ENCODE measurements around the gene STARD5.

Gene STARD5

DNA sequence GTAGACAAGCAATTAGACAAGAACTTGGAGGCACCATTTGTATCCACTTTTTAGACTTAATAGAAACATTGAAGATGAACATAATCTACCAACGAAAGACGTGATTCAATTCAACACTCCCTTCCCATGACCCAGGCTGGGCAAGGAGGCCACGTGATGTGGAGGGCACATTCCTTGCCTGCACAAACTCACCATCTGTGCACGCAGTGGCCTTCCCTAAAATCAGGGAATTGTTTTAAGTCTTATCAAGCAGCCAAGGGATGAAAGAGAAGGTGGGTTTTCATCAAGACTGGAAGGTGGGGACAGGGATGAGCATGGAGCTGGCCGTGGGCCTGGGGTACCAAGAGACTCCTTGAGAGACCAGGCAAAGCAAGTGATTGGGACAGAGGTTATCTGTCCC lies 13.5 kb downstream of the STARD5 start:
- no peak for DNase-seq

DNA sequence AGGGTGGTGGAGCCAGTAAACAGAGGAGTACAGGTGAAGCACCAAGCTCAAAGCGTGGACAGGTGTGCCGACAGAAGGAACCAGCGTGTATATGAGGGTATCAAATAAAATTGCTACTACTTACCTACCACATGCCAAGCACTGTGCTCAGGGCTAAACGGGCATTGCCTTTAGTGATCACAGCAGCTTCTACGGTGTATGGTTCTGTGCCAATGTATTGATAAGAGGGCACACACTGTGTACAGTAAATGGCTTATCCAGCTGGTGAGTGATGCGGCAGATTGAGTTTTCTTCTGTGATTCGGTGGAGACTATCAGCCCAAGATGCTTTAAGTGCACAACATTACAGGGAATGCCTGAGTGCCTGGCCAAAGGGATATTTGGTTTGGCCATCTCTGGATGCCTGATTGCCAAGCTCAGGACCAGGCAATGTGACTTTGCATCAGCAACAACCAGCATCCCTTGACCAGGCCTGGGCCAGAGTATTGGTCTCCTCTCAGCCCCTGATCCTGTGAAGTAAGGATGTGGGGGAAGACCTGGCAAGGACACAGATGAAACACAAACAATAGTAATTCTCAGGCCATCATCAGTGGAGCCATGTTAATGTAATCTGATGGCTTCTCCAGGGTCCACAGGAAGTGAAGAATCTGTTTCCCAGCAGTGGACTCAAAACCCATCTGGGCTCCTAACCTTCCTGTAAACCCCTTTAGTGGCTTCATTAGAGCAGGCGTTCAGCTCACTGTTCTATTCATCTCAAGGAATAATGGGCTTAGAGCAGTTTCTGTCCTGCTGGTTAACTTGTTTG lies 14.1 kb downstream of the STARD5 start:
- DNase-seq: no peak

DNA sequence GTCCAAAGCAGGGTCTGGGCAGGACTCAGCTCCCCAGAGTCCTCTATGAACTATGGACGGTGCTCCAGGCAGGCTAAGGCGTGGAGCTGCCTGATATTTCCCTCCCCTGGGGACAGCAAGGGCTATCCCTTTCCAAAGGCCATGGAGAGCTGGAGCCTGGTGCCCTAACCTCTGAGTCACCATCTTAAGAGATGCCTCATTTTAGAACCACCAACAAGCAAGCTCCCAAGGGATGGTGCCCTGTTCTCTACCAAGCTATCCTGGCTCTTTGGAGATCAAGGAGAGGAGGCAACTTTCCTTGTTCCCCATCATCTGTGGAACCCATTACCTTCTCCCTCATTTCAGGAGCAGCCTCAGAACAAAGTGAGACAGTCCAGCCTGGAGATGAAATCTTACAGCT lies 15.7 kb downstream of the STARD5 start:
- no peak for DNase-seq

DNA sequence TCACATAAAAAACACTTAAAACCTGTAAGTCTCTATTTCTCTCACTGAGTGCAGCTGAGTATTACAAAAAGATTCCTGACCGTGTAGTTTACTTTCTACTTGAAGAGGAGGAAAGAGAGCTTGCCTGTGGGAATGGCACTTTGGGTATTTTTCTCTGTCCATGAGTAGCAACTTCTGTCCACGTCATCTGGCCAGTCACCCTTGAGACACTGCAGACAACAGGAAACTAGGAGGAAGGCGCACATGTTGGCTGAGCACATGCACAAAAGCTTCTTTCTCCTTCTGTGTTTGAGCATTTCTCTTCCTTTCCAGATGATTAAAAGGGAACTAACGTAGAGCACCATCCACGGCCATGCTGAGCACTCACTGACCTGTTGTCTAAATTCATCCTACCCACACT lies 19.7 kb downstream of the STARD5 start:
- DNase-seq: no peak

DNA sequence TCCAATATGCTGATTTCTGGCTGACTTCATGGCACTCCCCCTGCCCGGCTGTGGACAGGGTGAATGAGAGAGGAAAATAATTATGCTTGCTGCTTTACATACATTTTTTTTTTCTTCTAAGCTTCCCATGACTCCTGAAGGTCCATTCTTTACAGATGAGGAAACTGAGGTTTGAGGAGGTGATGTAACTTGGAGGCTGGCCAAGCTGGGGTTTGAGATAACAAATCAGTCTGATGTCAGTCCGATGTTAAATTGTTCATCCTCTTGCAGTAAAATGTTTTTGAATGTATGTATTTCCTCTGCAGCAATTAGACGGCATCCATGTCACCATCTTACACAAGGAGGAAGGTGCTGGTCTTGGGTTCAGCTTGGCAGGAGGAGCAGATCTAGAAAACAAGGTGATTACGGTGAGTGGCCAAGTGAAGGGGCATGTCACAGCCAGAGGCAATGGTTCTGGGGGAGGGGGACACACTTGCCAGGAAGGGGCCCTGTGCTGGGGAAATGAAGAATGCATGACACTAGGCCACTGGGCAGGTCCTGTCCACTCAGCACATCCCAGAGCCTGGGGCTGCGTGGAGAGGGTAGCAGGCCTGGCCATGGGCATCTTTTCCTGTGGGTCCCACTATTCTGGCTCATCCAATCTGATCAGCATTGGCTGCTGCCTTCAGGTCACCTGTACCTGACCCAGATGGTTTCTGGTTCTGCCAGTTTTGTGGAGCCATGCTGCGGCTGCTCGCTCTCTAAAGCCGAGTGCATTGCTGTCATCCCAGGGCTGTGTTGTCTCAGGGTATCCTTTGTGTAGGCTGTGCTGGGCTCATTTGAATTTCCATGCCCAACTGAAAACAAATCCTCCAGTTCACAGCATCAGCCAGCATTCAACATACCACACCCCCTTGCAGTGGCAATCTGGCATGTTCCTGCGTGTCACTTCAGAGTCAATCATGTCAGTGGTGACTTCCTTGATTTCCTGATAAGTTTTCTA lies 20.4 kb downstream of the STARD5 start:
- DNase-seq: no peak

DNA sequence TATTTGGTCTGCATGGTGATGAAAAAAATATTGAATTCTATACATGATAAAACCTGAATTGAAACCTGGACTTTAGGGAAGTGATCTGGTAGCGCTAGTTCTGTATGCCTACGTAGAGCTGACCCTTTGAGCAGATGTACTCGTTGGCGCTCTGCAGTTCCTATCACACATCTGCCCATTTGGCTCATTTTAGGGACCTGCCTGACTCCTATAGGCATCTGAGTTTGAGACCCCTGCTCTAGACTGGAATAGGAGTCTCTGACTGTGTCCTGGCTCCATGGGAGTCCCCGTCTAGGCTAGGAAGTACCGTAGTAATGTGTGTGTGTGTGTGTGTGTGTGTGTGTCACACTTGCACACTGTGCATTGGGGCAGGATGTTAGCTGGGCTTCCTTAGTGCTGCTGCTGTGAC lies 21.2 kb downstream of the STARD5 start:
- DNase-seq: no peak

DNA sequence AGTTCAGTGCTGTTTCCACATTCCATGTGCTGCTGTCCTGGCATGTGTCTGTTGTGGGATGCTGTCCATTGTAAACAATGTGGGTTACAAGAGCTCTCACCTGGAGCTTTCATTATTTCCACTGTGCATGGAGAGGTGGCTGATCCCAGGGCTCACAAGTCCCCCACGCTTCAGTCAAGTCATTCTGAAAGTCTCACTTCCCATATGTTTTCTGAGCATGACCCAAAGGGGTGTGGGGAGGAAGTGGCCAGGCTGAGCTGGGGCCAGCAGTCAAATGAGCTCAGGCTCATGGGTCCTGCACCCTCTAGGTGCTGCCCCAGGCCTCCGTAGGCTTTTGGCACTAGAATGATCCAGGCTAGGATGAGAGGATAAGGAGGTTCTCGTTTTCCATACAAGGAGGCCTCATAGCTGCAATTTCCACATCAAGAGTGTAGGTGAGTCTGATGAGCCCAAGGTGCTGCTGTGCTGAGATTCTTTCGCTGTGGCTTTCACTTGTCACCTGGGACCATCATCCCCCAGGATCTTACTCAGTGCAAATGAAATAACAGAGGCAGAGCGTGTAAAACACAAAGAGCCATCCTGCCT lies 22.0 kb downstream of the STARD5 start:
- no peak for DNase-seq

DNA sequence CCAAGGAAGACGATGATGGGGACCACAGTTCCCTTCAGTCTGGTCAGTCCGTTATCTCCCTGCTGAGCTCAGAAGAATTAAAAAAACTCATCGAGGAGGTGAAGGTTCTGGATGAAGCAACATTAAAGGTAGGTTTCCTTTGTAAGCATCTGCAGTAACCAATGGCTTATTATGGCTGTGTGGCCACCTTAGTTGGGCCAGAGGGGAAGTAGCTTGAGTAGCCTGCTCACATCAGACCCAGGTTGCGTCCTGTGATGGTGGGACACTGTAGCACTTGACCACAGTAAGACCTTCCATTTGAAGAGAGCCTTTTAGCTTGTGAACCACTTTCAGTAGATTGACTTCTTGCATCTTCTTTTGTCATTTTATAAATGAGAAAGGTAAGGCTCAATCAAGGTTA lies 22.6 kb downstream of the STARD5 start:
- no peak for DNase-seq

DNA sequence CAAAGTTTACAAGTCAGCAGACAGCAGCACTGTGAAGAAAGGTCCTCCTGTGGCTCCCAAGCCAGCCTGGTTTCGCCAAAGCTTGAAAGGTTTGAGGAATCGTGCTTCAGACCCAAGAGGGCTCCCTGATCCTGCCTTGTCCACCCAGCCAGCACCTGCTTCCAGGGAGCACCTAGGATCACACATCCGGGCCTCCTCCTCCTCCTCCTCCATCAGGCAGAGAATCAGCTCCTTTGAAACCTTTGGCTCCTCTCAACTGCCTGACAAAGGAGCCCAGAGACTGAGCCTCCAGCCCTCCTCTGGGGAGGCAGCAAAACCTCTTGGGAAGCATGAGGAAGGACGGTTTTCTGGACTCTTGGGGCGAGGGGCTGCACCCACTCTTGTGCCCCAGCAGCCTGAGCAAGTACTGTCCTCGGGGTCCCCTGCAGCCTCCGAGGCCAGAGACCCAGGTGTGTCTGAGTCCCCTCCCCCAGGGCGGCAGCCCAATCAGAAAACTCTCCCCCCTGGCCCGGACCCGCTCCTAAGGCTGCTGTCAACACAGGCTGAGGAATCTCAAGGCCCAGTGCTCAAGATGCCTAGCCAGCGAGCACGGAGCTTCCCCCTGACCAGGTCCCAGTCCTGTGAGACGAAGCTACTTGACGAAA lies 24.2 kb downstream of the STARD5 start:
- no peak for DNase-seq

DNA sequence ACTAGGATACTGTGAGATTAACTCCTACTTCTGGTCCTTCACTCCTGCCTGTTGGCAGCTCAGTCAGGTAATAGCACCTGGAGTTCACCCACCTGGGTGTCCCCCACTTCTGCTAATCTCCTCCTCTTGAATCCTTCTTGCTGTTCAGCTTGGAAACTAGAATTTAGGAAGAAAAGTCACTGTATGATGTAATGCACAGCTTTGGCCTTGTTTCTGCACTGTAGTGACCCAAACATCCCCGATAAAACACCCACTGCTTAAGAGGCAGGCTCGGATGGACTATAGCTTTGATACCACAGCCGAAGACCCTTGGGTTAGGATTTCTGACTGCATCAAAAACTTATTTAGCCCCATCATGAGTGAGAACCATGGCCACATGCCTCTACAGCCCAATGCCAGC lies 24.8 kb downstream of the STARD5 start:
- no peak for DNase-seq

DNA sequence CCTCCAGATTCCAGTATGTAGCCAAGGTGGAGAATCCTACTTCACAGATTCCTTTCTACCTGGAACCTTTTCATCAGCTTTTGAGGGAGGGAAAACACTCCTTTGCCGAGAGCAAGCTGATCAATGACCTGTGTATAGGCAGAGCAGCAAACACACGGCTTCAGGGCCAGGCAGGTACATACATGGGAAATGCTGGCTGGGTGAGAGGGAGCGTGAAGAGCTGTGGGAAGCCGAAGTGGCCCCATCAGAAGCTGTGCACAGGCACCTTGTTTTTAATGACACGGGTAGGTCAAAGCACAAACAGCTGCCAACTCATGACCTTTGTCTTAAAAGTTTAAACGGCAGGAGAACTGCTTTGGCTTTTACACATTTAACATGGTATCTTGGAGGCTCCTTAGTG lies 25.3 kb downstream of the STARD5 start:
- DNase-seq: no peak

DNA sequence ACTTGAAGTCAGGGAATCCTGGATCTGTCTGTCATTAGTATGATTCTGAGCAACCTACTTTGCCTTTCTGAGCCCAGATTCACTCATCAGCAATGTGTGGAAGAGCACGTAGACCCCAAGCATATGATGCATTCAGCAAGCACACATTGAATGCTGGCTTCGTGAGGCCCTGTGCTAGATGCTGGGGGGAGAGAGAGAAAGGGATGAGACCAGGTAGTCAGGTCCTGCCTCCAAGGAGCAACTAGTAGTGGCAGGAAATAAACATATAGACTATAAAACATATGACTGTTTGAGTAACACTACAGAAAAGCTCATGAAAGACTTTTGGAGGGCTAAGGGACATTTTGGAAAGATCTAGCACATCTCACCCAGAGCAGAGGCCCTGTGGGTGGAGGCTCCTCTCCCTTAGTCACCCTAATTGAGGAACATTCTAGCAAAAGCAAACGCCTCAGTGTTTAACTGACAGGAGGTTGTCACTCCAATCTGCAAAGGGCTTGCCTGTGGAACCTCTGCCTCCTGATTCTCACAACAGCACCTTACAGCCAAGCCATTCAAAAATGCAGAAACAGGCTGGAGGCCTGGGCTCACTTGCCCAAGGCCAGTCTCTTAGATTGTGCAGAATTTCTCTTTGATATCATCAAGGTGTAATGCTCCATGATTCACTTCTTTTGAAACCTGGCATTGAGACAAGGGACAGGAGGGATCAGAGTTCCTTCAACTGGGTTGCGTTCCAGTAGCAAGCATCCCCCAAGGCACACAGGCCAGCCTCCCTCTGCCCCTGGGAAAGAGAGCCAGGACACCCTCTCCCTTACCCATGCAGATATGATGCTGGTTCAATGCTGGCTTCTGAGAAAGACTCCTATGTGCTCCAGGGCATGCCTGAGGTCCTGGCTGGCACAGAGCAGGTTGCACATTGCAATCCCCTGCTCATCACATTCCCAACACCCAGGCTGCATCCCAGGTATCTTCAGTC lies 26.1 kb downstream of the STARD5 start:
- peak; percentile 37 for DNase-seq

DNA sequence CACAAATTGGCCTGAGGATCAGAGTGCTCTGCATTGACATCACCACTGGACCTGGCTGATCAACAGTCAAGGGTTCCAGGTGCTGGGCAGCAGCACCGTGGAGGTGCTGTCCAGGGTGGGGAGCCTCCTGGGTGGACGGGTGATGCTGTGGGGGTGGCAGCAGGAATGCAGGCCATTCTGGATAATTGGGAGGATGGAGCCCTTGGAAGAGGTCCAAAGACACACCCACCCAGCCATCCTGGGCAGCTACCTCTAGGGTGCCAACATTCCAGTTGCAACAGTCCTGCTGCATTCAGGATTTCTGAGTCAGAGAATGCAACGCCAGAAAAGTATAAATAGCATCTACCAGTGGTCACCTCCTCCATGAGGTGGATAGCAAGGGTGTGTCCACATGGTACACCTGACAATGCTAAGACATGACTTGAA lies 26.8 kb downstream of the STARD5 start:
- no peak for DNase-seq

DNA sequence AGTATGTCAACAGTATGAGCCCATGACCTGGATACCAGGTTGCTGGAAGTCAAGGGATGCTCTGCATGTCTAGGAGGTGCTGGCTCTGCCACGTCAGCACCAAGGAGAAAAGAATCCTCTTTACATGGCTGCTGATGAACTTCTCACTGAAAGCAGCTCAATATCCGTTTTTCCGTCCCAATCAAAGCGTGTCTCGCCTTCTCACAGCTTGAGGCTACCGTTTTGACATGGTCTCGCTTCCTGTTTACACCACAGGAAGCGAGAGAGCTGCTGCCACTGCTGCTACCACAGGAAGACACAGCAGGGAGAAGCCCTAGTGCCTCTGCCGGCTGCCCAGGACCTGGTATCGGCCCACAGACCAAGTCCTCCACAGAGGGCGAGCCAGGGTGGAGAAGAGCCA lies 27.3 kb downstream of the STARD5 start:
- DNase-seq: peak; percentile 64

DNA sequence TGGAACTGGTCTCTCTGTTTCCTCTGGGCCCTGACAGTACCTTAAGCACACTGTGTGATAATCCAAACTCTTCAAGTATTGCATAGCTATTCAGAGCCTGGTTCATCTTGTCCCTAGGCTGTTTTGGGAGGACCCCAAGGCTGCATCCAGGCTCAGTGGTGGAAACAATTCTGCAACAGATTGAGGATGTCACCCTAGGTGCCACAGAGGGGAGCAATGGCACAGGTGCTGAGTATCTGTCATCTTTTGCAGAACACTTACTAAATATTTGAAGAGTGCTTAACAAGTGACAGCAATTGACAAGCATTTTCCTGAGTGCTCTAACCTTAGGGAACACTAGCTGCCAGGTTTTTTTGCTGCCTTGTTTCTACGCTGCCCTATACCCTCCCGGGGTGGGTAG lies 27.8 kb downstream of the STARD5 start:
- no peak for DNase-seq

DNA sequence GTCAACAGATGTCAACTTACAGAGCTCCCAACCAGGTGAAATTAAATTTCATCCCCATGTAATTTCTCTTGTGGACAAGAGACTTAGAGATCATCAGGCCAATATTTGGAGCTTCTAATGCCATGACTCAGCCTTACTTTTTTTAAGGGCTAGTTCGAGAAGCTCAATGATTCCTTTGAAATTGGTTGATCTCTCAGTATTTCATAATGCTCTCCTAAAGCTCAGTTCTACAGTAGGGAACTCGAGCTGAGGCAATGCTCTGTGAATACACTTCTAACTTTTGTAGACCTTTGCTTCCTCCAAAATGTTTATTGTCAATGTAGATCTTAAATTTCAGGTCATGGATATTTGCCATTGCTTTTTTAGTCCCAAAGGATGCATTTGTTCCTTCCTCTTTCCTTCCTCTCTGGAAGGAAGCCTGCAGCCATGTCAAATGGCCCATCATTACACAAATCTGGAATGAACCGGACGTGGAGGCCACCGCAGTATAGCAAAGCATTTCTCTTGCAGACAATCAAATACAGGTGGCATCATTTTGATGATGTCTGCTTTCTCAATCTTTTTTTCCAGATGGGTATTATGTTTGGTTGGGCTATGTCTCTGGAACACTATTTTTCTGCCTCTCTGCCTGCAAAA lies 28.3 kb downstream of the STARD5 start:
- no peak for DNase-seq

DNA sequence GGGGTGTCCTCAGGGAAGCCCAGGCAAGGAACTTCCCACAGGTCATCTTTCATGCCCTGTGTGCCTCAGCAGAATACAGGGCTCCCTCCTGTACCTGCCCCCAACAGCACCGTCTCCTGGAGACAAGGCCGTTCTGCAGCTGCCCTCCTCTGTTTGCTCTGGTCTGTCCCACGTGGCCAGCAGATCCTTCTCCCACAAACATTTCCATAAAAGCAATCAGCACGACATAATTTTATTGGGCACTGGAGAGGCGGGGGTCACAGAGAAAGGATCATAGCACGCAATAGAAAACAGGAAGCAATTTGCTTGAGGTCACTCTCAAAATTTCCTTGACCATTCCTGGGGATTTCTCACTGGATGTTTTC lies 29.4 kb downstream of the STARD5 start:
- DNase-seq: no peak

DNA sequence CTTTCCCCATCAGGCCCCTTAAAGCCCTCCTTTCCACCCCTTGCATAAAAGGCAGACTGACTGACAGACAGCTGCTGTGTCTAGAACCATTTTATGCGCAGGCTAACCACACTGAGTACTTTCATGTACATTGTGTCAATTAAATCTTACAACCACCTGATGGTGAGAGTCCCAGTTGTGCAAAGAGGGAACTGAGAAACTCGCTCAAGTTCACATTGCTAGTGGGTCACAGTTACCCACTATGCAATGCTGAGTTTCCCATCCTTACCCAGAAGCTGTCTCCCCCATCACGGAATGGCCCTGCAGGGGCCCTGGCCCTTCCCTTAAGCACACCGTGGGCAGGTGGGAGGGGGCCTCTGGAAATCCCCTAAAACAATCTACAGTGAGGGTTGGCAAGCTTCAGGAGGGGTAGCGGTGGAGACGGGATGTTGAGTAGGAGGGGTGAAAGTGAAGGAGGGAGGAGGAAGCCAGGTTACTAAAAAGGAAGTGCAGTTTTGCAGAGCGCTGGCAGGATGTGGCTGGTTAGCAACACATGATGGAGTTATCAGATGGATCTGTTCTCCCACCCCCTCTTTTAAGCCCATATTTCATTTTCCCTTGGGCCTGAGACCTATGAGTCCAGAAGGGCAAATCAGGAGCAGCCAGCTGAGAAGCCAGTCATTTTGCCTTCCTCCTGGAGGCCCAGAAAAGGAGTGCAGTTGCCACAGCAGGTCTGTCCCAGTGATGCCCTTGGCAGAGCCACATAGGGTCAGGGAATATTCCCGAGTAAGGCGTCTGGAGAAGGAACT lies 30.0 kb downstream of the STARD5 start:
- peak; percentile 79 for DNase-seq

DNA sequence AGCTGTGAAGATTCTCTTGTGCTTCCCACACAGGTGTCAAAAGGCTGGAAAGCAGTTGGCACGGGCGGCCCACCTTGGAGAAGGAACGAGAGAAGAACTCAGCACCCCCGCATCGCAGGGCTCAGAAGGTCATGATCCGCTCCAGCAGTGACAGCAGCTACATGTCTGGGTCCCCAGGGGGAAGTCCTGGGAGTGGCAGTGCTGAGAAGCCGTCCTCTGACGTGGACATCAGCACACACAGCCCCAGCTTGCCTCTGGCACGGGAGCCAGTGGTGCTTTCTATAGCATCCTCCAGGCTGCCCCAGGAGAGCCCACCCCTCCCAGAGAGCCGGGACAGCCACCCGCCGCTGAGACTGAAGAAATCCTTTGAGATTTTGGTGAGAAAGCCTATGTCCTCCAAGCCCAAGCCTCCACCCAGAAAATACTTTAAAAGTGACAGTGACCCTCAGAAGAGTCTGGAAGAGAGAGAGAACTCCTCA lies 31.4 kb downstream of the STARD5 start:
- no peak for DNase-seq

DNA sequence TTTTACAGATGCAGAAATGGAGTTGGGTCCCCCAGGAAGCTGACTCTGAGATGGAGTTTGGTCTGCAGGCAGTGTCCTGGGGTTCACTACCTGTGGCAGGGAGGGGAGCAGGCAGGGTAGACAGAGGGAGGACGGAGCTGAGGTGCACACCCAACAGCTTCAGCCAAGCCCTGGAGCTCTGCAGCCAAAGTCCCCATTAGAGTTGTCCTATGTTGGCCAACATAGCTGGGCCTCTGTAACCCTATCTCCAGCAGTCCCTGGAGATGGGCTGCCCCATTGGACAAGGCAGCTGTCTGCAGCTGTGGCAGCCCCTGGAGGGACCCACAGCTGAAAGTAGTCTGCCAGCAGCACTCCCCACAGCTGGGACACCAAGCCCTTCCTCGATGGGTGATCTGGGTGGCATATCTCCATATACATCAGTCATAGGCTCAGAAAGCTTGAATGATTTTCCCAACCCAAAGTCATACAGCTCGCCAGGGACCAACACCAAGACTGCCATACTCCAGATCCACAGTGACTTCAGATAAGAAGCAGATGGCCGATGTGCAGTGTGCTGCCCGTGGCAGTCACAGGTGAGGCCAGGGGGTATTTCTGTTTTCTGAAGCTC lies 31.9 kb downstream of the STARD5 start:
- no peak for DNase-seq
